Measurements from ENCODE around the gene MLLT1. TPM values are rescaled to one million over a fixed set of nuclear protein-coding genes. Genes with fewer than 3 reads are reported as not detected.

The MLLT1 gene
- total and polyA plus RNA-seq, 2 donors (not counting 1 experiment from before 2014, with no cell fraction given): 6.4 to 13.7 TPM

- Histone ChIP-seq H3K79me2 (ENCODE audit: control insufficient read depth, insufficient read depth, low read length) (peaks cover 65% of the 10 kb centered on the region), H3K9me3 (ENCODE audit: control insufficient read depth, insufficient read depth, low read depth, low read length) (no peaks in the 10 kb centered on the region), H3K27me3 (ENCODE audit: control insufficient read depth, insufficient read depth, low read length) (no peaks in the 10 kb centered on the region), H3K4me1 (ENCODE audit: control insufficient read depth, extremely low read depth, insufficient read depth, low read length) (peaks cover 38% of the 10 kb centered on the region), H4K20me1 (ENCODE audit: control insufficient read depth, extremely low read depth, insufficient read depth, low read length) (no peaks in the 10 kb centered on the region), H3K9ac (ENCODE audit: insufficient read depth, low read length) (no peak overlapping the region), H2AFZ (ENCODE audit: low read length) (no peak overlapping the region), H3K4me2 (ENCODE audit: extremely low read depth, insufficient read depth, low read length) (no peak overlapping the region), H3K36me3 (ENCODE audit: control insufficient read depth, insufficient read depth, low read length) (peaks cover 7% of the 10 kb centered on the region), H3K27ac (ENCODE audit: insufficient read depth, low read length) (no peak overlapping the region), H3K4me3 (replicated peaks in 1 of 4; ENCODE audit: control extremely low read depth in 1 of 4, insufficient read depth in 1 of 4, low read depth in 3 of 4, low read length in 4 of 4) (no peak overlapping the region)
- no peak for TF ChIP-seq EZH2 (IDR thresholded peaks at IDR 0.05; ENCODE audit: low read length, missing control alignments)
- TF ChIP-seq CTCF (conservative IDR thresholded peaks at IDR 0.05 in 1 of 2, IDR thresholded peaks at IDR 0.05 in 1 of 2; ENCODE audit: low read depth in 1 of 2, low read length in 2 of 2): no peak
- DNase-seq (ENCODE audit: low read depth in 2 of 2): no peak
These were observed 44.5 kb downstream of the MLLT1 start for GRCh38 chr19:6235031-6235951.

- H3K27me3 ChIP-seq (ENCODE audit: control insufficient read depth, insufficient read depth, low read length): no peaks in the 10 kb centered on the region
- H3K4me1 ChIP-seq (ENCODE audit: control insufficient read depth, extremely low read depth, insufficient read depth, low read length): peaks cover 38% of the 10 kb centered on the region
- TF ChIP-seq CTCF (conservative IDR thresholded peaks at IDR 0.05 in 1 of 2, IDR thresholded peaks at IDR 0.05 in 1 of 2; ENCODE audit: low read depth in 1 of 2, low read length in 2 of 2) (no peak), EZH2 (IDR thresholded peaks at IDR 0.05; ENCODE audit: low read length, missing control alignments) (no peak)
- peak overlapping the region; percentile 20 for H3K27ac ChIP-seq (ENCODE audit: insufficient read depth, low read length)
- H4K20me1 ChIP-seq (ENCODE audit: control insufficient read depth, extremely low read depth, insufficient read depth, low read length): no peaks in the 10 kb centered on the region
- no peak overlapping the region for H2AFZ ChIP-seq (ENCODE audit: low read length)
- H3K79me2 ChIP-seq (ENCODE audit: control insufficient read depth, insufficient read depth, low read length): peaks cover 64% of the 10 kb centered on the region
- H3K9ac ChIP-seq (ENCODE audit: insufficient read depth, low read length): peak overlapping the region; percentile 7
- no peak overlapping the region for H3K4me3 ChIP-seq (replicated peaks in 1 of 4; ENCODE audit: control extremely low read depth in 1 of 4, insufficient read depth in 1 of 4, low read depth in 3 of 4, low read length in 4 of 4)
- no peaks in the 10 kb centered on the region for H3K9me3 ChIP-seq (ENCODE audit: control insufficient read depth, insufficient read depth, low read depth, low read length)
- no peak overlapping the region for H3K4me2 ChIP-seq (ENCODE audit: extremely low read depth, insufficient read depth, low read length)
- H3K36me3 ChIP-seq (ENCODE audit: control insufficient read depth, insufficient read depth, low read length): peaks cover 14% of the 10 kb centered on the region
- no peak for DNase-seq (ENCODE audit: low read depth in 2 of 2)
These were observed 45.2 kb downstream of the MLLT1 start for GRCh38 chr19:6234527-6234926.

DNA sequence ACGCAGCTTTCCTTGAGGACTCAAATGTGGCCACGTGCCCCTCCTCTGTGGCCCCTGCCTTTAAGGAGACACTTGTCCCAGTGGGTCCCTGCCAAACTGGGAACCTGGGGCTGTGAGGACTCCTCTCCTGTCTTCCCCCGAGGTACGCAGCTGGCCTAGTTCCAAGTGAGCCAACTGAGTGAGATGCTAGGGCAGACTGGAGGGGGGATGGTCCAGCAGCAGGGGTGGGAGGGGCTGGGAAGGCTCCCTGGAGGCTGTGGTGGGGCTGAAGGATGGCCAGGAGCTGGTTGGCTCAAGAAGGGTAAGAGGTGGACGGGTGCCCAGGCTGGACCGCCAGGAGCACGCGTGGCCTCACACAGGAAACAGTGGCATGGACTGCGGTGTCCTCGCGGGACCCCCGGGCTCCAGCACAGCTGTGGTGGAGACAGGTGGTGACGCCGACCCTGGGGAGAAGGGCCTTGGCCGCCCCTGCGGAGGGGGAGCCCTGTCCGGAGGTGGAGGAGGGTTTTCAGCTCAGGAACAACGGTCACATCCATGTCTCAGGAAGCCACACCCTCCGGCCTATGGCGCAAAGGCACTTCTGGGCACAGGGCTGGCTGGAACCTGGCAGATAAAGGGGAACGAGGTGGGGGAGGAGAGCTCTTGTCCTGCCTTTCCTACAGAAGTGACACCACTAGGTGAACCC lies 45.8 kb downstream of the MLLT1 start:
- Histone ChIP-seq H3K36me3 (ENCODE audit: control insufficient read depth, insufficient read depth, low read length) (peaks cover 14% of the 10 kb centered on the region), H3K27ac (ENCODE audit: insufficient read depth, low read length) (peak overlapping the region; percentile 73), H3K9me3 (ENCODE audit: control insufficient read depth, insufficient read depth, low read depth, low read length) (no peaks in the 10 kb centered on the region), H4K20me1 (ENCODE audit: control insufficient read depth, extremely low read depth, insufficient read depth, low read length) (no peaks in the 10 kb centered on the region), H3K27me3 (ENCODE audit: control insufficient read depth, insufficient read depth, low read length) (no peaks in the 10 kb centered on the region), H3K9ac (ENCODE audit: insufficient read depth, low read length) (no peak overlapping the region), H3K79me2 (ENCODE audit: control insufficient read depth, insufficient read depth, low read length) (peaks cover 66% of the 10 kb centered on the region), H3K4me3 (replicated peaks in 1 of 4; ENCODE audit: control extremely low read depth in 1 of 4, insufficient read depth in 1 of 4, low read depth in 3 of 4, low read length in 4 of 4) (no peak overlapping the region), H2AFZ (ENCODE audit: low read length) (no peak overlapping the region), H3K4me1 (ENCODE audit: control insufficient read depth, extremely low read depth, insufficient read depth, low read length) (peaks cover 38% of the 10 kb centered on the region), H3K4me2 (ENCODE audit: extremely low read depth, insufficient read depth, low read length) (no peak overlapping the region)
- no peak for TF ChIP-seq CTCF (conservative IDR thresholded peaks at IDR 0.05 in 1 of 2, IDR thresholded peaks at IDR 0.05 in 1 of 2; ENCODE audit: low read depth in 1 of 2, low read length in 2 of 2)
- TF ChIP-seq EZH2 (IDR thresholded peaks at IDR 0.05; ENCODE audit: low read length, missing control alignments): no peak
- no peak for DNase-seq (ENCODE audit: low read depth in 2 of 2)

Measured in fibroblast of lung (primary cell).